Parathyroid adenoma (tissue), 2 donors: ENCODE measurements around the gene ARHGAP42.

Experiments used
- H2AFZ ChIP-seq: fragments of 300-600 bp; sonication (generic); one replicate; pipeline ENCODE4 v1.7.0; 2017; ENCODE audit warnings: antibody characterized with exemption, mild to moderate bottlenecking
- H3K27ac ChIP-seq: fragments of 300-600 bp; sonication (generic); one replicate; pipeline ENCODE4 v1.7.0; 2017
- H3K27me3 ChIP-seq: fragments of 300-600 bp; sonication (generic); one replicate; pipeline ENCODE4 v1.7.0; 2017; ENCODE audit warnings: low read length; ENCODE audit not compliant: control insufficient read depth, insufficient read depth
- H3K36me3 ChIP-seq: fragments of 300-600 bp; sonication (generic); one replicate; pipeline ENCODE4 v1.7.0; 2017; ENCODE audit warnings: low read length; ENCODE audit not compliant: control insufficient read depth, insufficient read depth
- H3K4me1 ChIP-seq: fragments of 300-600 bp; sonication (generic); one replicate; pipeline ENCODE4 v1.7.0; 2017; ENCODE audit warnings: control low read depth
- H3K4me2 ChIP-seq: fragments of 300-600 bp; sonication (generic); one replicate; pipeline ENCODE4 v1.7.0; 2017; ENCODE audit warnings: low read length
- H3K4me3 ChIP-seq: fragments of 300-600 bp; sonication (generic); one replicate; pipeline ENCODE4 v1.7.0; 2017; ENCODE audit warnings: low read depth, low read length
- H3K79me2 ChIP-seq: fragments of 300-600 bp; sonication (generic); one replicate; pipeline ENCODE4 v1.7.0; 2017; ENCODE audit warnings: control low read depth
- H3K9ac ChIP-seq: fragments of 300-600 bp; sonication (generic); one replicate; pipeline ENCODE4 v1.7.0; 2017; ENCODE audit warnings: mild to moderate bottlenecking
- H3K9me3 ChIP-seq: fragments of 300-600 bp; sonication (generic); one replicate; pipeline ENCODE4 v1.7.0; 2017; ENCODE audit warnings: low read length; ENCODE audit not compliant: control insufficient read depth
- TF ChIP-seq, protein P1 (sequence below): fragments of 300-600 bp; sonication (generic); IDR thresholded peaks from one replicate; pipeline ENCODE4 v1.7.0; 2017; ENCODE audit warnings: antibody characterized with exemption, mild to moderate bottlenecking
- donor health status: primary hyperparathyroidism.

ARHGAP42 gene

DNA sequence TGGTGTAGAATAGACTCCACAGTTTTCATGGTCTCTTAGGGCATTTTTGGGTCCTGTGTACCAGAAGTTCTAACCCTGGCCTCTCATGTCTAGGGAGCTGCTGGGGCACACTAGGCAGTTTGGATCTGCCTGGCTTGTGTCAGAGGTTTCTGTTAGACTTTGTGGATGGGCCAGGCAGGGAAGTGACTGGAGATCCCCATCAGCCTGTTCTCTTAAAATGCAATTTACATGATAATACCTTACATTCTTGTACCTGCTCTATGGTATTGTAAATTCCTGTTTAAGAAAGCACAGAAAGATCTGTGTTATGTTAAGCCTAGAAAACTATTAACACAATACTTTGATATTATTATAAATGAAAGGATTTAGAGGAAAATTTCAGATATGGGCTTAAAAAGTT is 104.0 kb downstream of the ARHGAP42 start:
- Histone ChIP-seq H3K4me1 (no peaks in the 10 kb centered on the region), H3K27ac (no peak overlapping the region), H3K79me2 (no peaks in the 10 kb centered on the region), H3K27me3 (no peaks in the 10 kb centered on the region), H2AFZ (no peak overlapping the region), H3K4me2 (no peak overlapping the region), H3K9me3 (no peaks in the 10 kb centered on the region), H3K9ac (no peak overlapping the region), H3K4me3 (no peak overlapping the region), H3K36me3 (no peaks in the 10 kb centered on the region)
- TF ChIP-seq, protein P1, sequence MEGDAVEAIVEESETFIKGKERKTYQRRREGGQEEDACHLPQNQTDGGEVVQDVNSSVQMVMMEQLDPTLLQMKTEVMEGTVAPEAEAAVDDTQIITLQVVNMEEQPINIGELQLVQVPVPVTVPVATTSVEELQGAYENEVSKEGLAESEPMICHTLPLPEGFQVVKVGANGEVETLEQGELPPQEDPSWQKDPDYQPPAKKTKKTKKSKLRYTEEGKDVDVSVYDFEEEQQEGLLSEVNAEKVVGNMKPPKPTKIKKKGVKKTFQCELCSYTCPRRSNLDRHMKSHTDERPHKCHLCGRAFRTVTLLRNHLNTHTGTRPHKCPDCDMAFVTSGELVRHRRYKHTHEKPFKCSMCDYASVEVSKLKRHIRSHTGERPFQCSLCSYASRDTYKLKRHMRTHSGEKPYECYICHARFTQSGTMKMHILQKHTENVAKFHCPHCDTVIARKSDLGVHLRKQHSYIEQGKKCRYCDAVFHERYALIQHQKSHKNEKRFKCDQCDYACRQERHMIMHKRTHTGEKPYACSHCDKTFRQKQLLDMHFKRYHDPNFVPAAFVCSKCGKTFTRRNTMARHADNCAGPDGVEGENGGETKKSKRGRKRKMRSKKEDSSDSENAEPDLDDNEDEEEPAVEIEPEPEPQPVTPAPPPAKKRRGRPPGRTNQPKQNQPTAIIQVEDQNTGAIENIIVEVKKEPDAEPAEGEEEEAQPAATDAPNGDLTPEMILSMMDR: no peak

DNA sequence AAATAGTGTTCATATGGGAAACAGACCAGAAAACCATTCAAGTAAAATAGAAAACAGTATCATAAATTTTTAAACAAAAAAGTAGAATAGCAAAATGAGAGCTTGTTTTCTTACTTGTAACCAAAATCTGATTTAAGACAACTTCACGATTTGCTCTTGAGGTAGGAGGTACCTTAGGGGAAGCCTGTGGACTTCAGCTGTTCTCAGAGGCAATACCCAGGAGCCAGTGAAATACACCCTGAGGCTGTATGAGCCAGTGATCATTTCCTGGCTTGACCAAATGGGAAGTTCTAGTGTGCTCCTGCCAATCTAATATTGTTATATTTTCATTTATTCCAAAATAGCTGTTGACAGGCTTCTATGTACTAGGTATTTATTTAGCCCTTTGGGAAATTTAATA is 104.8 kb downstream of the ARHGAP42 start:
- TF ChIP-seq, protein P1: no peak
- H3K9ac ChIP-seq: no peak overlapping the region
- H2AFZ ChIP-seq: peak overlapping the region; percentile 15
- H3K4me2 ChIP-seq: no peak overlapping the region
- no peak overlapping the region for H3K4me3 ChIP-seq
- H3K27ac ChIP-seq: no peak overlapping the region
- no peaks in the 10 kb centered on the region for H3K36me3 ChIP-seq
- no peaks in the 10 kb centered on the region for H3K4me1 ChIP-seq
- no peaks in the 10 kb centered on the region for H3K9me3 ChIP-seq
- no peaks in the 10 kb centered on the region for H3K79me2 ChIP-seq
- H3K27me3 ChIP-seq: no peaks in the 10 kb centered on the region

DNA sequence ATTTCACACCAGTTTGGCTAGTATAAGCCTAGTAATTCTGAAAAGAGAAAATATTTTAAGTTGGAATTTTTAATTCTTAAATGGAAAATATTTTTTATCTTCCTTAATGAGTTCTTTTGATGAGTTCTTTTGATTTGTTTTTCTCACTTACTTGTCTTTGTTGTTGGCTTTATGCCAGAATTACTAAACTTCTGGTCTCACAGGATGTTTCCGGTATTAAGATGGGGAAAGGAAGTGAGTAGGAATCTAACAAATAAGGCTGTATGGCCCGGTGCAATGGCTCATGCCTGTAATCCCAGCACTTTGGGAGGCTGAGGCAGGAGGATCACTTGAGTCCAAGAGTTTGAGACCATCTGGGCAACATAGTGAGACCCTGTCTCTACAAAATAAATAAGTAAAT is 106.4 kb downstream of the ARHGAP42 start:
- no peak overlapping the region for H3K9ac ChIP-seq
- no peak overlapping the region for H2AFZ ChIP-seq
- no peaks in the 10 kb centered on the region for H3K27me3 ChIP-seq
- no peaks in the 10 kb centered on the region for H3K36me3 ChIP-seq
- H3K27ac ChIP-seq: no peak overlapping the region
- no peaks in the 10 kb centered on the region for H3K79me2 ChIP-seq
- H3K4me1 ChIP-seq: no peaks in the 10 kb centered on the region
- TF ChIP-seq, protein P1: no peak
- no peak overlapping the region for H3K4me2 ChIP-seq
- H3K9me3 ChIP-seq: no peaks in the 10 kb centered on the region
- no peak overlapping the region for H3K4me3 ChIP-seq

DNA sequence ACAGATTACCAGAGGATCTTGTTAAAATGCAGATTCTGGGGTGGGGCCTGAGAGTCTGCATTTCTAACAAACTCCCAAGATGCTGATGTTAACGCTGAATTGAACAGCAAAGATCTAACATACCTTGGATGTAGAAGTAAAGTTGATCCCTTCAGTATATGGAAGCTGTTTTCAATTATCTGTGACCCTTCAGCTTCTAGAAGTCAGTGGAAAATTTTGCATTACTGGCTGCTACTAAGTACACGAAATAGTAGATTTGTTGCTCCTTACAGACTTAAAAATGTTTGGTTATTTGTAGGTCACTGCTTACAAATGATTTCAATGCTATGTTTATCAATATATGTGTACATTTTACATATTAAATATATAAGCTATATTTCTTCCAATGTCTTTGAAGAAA is 107.4 kb downstream of the ARHGAP42 start:
- H3K4me2 ChIP-seq: no peak overlapping the region
- H3K27me3 ChIP-seq: no peaks in the 10 kb centered on the region
- H3K27ac ChIP-seq: no peak overlapping the region
- H3K9me3 ChIP-seq: no peaks in the 10 kb centered on the region
- H3K9ac ChIP-seq: no peak overlapping the region
- H2AFZ ChIP-seq: no peak overlapping the region
- no peaks in the 10 kb centered on the region for H3K79me2 ChIP-seq
- TF ChIP-seq, protein P1: no peak
- H3K4me3 ChIP-seq: no peak overlapping the region
- no peaks in the 10 kb centered on the region for H3K4me1 ChIP-seq
- no peaks in the 10 kb centered on the region for H3K36me3 ChIP-seq

DNA sequence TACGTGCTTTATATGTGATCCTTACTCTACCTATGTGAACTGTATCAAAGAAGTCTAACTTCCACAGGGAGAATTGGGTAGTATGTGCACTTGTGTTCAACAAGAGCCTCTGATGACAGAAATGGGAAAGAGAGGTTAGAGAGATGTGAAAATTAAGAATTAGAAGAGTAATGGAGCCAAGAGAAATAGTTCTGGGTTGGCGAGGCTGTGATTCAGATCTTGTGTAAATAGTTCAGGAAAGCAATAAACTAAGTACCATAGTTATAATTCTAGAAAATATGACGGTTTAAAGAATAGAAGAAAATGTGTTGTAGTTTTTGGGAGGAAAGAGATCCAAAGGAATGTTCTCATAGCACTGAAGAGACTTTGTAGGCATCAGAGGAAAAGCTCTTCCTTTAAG is 112.4 kb downstream of the ARHGAP42 start:
- H3K79me2 ChIP-seq: no peaks in the 10 kb centered on the region
- H2AFZ ChIP-seq: no peak overlapping the region
- no peaks in the 10 kb centered on the region for H3K27me3 ChIP-seq
- no peak overlapping the region for H3K27ac ChIP-seq
- no peaks in the 10 kb centered on the region for H3K9me3 ChIP-seq
- H3K9ac ChIP-seq: no peak overlapping the region
- TF ChIP-seq, protein P1: no peak
- no peaks in the 10 kb centered on the region for H3K36me3 ChIP-seq
- no peak overlapping the region for H3K4me2 ChIP-seq
- no peaks in the 10 kb centered on the region for H3K4me1 ChIP-seq
- H3K4me3 ChIP-seq: no peak overlapping the region
